Stimulated activated CD4-positive, alpha-beta T cell treated with anti-CD3 and anti-CD28 coated beads, Interleukin-4, amount 100 ng/mL, for 24 hours (primary cell): ENCODE measurements around the gene HELZ2.

ENCODE experiments used
- DNase-seq: peaks from one replicate; pipeline ENCODE4 v3.0.0-alpha.2; 2020

The HELZ2 gene

DNA sequence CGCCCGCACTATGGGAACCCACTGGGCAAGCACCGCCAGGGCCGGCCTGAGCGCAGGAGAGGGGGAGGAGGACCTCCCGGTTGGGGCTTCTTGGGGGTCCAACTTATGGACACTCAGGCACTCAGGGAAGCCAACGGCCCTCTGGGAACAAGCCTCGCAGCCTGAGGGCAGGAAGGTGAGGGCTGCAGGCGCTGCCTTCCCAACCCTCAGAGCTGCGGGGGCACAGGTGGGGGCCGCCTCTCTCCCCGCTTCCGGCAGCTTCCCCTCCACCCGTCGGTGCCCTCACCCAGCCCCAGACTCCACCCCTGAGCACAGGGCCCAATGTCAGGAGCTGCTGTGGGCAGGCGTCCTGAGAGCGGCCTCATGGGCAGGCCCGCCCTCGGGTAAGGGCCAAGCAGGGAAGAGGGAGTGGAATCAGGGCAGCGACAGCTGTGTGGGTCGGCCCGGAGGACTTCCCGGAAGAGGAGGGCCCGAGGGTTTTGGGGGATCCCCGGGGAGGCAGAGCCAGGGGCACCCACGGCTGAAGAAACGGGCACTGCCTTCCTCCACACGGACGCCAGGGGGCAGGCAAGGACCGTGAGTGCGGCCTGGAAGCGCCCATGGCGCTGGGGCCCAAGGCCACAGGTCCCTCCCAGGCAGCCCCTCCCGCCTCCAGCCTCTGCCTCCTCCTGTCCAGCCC lies 36.4 kb downstream of the HELZ2 start:
- peak; percentile 96 for DNase-seq

- peak; percentile 39 for DNase-seq
These were observed 37.0 kb downstream of the HELZ2 start, which contains the start of gene PTK6 for GRCh38 chr20:63536997-63537524. TSS of gene PTK6 (minus strand) at chr20:63537376. CDS start at chr20:63537314, 62 bp downstream.

DNA sequence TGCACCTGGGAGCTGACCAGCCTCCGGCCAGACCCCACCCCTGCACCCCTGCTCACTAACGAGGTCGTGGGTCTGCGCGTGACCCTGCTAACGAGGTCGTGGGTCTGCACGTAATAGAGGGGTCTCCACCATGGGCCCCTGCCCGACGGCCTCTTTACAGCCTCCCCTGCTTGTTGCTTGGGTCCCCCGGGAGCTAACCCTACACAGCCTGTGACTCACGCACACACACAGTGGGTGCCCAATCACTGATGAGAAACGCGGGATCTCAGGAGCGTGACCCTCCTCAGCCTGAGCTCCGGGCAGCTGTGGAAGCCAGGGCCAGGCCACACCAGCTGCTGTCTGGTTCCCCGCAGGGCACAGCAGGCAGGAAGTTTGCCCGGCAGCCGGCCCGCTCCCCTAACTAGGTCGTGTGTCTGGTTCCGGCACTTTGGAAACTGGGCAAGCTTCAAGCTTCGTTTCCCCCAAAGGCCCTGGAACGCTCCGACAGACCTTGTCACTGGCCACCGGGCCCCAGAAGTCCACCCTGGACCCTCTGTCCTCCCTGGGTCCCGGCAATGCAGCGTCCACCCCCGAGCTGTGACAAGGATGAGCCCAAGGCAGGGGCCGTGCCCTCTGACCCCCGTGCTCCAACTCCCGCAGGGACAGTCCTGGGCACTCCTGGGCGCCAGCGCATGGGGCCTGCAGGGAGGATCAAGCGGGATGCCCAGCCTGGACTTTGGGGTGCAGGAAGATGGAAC lies 37.6 kb downstream of the HELZ2 start:
- no peak for DNase-seq

DNA sequence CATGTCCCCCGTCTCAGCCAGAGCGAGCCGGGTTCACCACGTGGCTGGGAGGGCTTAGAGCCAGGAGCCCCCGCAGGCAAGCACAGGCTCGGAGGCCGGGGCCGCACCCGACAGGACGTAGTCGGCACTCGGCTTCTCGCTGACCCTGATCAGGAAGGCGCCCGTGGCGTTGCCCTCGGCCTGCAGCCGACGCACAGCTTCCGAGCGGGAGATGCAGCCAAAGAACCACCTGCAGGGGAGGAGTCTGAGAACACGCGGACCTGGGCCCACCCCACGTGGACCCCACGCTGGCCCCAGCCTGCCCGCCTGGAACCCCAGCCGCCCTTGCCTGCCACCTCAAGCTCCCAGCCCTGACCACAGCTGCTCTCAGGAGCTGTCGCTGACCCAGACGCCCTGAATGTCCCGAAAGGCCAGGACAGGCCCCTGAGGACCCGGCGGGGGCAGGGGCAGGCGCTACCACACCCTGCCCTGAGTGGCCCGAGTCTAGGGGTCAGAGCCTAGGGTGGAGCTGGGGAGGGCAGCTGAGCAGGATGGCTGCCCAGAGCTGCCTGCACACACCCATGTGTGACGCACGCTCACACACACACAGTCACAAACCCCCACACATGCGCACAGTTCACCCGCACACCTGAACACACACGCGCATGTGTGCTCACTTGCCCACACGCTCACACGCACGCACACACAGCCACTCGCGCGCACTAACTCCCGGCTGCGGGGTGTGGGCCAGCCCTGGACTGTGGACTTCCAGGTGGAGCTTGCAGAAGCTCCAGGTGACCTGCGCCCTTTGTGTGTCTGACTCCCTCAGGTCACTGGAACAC lies 39.0 kb downstream of the HELZ2 start:
- DNase-seq: no peak

GRCh38 chr20:63534427-63534830 lies 39.6 kb downstream of the HELZ2 start:
- no peak for DNase-seq

- no peak for DNase-seq
These were observed 40.1 kb downstream of the HELZ2 start for GRCh38 chr20:63533871-63534393.

DNA sequence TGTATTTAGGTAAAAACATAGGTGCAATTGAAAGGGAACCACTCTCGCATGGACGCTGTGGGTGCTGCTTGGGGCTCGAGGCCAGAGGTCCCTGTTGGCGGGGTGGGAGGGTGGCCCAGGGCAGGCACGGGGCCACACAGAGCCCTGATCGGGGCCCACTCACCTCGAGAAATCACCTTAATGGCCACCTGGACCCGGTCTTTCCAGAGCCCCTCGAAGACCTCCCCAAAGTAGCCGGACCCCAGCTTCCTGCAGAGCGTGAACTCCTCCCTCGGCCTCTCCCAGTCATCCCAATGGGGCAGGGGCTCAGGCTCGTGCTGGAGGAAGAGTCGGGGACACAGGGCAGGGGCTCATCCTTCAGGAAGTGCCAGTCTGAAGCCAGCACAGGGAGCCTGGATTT lies 40.7 kb downstream of the HELZ2 start:
- DNase-seq: no peak

DNA sequence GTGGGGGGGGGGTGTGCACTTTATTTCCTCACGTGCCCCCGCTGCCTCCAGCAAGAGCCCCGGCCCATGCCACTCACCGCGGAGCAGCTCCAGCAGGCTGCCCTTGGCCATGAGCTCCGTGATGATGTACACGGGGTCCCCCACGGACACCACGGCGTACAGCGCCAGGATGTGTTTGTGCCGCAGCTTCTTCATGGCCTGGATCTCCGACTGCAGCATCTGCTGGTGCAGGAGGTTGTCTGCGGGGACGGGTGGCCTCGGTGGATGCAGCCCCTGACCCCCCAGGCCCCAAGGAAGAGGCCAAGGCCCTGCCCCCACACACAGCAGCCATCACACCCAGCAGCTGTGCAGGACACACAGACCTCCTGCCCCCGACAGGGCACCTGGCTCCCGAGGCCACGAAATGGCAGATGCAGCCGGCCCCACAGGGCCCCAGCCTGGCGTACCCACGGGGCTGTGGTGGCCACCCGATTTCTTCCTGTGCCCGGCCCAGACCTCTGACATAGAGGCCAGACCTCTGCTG lies 41.5 kb downstream of the HELZ2 start:
- DNase-seq: no peak

- no peak for DNase-seq
These were observed 42.2 kb downstream of the HELZ2 start for GRCh38 chr20:63531686-63532448.

DNA sequence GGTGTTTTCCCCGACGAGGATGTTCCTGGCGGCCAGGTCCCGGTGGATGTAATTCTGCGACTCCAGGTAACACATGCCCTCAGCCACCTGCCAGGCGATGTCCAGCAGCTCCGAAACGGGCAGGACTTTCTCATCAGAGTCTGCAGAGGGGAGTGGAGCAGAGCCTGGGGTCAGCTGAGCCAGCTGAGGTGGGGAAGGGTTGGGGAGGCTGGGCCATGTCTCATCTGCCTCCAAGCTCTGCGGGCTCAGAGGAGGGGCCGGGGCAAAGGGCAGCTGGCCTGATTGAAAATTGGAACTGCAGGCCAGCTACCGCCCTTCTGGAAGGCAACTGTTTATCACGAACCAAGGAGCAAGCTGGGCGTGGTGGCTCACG lies 43.3 kb downstream of the HELZ2 start:
- DNase-seq: no peak

GRCh38 chr20:63529861-63530787 lies 43.9 kb downstream of the HELZ2 start:
- DNase-seq: no peak

GRCh38 chr20:63529180-63529860 lies 44.7 kb downstream of the HELZ2 start:
- no peak for DNase-seq

DNA sequence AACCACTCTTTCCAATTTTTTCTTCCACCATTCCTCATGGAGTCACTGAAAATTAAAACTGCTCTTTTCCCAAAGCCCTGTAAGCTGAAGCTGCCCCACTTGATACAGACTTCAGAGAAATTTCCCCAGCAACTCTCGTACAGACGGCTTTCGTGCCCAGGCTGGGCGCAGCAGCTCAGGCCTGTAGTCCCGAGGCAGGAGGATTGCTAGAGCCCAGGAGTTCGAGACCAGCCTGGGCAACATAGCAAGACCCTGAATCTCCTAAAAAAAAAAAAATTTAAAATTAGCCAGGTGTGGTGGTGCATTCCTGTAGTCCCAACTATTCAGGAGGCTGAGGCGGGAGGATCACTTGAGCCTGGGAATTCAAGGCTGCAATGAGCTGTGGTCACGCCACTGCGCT lies 46.9 kb downstream of the HELZ2 start:
- DNase-seq: no peak

DNA sequence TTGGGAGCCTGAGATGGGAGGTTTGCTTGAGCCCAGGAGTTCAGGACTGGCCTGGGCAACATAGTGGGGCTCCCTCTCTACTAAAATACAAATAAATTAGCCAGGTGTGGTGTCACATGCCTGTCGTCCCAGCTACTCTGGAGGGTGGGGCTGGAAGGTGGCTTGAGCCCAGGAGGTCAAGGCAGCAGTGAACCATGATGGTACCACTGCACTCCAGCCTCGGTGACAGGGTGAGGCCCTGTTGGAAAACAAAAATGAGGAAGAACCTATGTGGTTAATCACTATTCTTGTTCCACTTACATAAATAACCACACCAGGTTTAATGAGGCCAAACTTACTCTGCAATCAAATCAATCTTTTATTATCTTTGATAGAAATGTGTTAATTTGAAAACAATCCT lies 48.1 kb downstream of the HELZ2 start:
- no peak for DNase-seq

DNA sequence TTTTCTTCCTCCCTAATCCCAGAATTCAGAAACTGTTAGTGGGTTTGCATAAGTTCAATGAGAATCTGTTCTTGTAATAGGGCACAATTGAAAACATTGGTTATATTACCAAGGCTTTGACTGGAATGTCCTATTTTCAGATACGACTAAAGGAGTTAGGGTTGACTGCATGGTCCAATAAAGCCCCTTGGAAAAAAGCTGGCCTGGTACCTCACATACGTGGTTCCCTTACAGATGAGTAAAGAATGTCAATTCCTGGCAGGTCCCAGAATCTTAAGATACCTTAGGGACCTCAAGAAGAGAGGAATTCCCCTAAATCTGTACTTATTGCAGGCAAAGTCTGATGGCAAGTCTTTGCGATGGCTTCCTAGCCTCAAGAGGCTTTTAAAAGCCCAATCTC lies 48.9 kb downstream of the HELZ2 start:
- DNase-seq: no peak
